Skeletal muscle satellite cell (primary cell): ENCODE measurements around the gene TIMM50. TPM values are rescaled to one million over a fixed set of nuclear protein-coding genes. Genes with fewer than 3 reads are reported as not detected.

ENCODE experiments used
- H3K27me3 ChIP-seq: 2 replicates; pipeline ENCODE4 v1.7.0; 2013; ENCODE audit warnings: low read length; ENCODE audit not compliant: control insufficient read depth, insufficient read depth
- H3K36me3 ChIP-seq: 2 replicates; pipeline ENCODE4 v1.7.0; 2013; ENCODE audit warnings: mild to moderate bottlenecking, control low read depth, low read length; ENCODE audit not compliant: insufficient read depth
- H3K4me1 ChIP-seq: 2 replicates; pipeline ENCODE4 v1.7.0; 2013; ENCODE audit warnings: low read length; ENCODE audit not compliant: control insufficient read depth, insufficient read depth
- H3K4me2 ChIP-seq: 2 replicates; pipeline ENCODE4 v1.7.0; 2013; ENCODE audit warnings: mild to moderate bottlenecking, low read length
- H3K4me3 ChIP-seq: 2 replicates; pipeline ENCODE4 v1.7.0; 2013; ENCODE audit warnings: low read length
- H3K9ac ChIP-seq: 2 replicates; pipeline ENCODE4 v1.7.0; 2013; ENCODE audit warnings: mild to moderate bottlenecking, low read depth, low read length, moderate library complexity
- H3K9me3 ChIP-seq: replicated peaks from 2 replicates; pipeline ENCODE4 v1.7.0; 2013; ENCODE audit warnings: mild to moderate bottlenecking, control low read depth, low read length
- total RNA-seq: library from RNA; depleted of rRNA; stranded (reverse); fragments of >200 nt; gene quantifications from 2 replicates; pipeline ENCODE4 v1.2.3, GENCODE V29; 2012; rRNA removed

The TIMM50 gene
- 65.7 TPM in 2 replicates for total RNA-seq

GRCh38 chr19:39480337-39481228 is at the start of gene TIMM50:
TSS of gene TIMM50 (plus strand) at chr19:39480838. CDS start at chr19:39480854, 16 bp downstream.
- peak within 1 kb of the TSS; percentile 99 for H3K4me2 ChIP-seq
- no peaks in the 10 kb centered on the region for H3K27me3 ChIP-seq
- H3K4me1 ChIP-seq = peaks cover 14% of the 10 kb centered on the region
- H3K9ac ChIP-seq = peak within 1 kb of the TSS; percentile 99
- H3K9me3 ChIP-seq = no peaks in the 10 kb centered on the region
- H3K36me3 ChIP-seq = peaks cover 25% of the 10 kb centered on the region
- H3K4me3 ChIP-seq = peak within 1 kb of the TSS; percentile 96

GRCh38 chr19:39432677-39433025 is 48.0 kb upstream of the TIMM50 start:
- H3K9ac ChIP-seq = no peak overlapping the region
- H3K36me3 ChIP-seq = peaks cover 33% of the 10 kb centered on the region
- H3K9me3 ChIP-seq = no peaks in the 10 kb centered on the region
- H3K27me3 ChIP-seq = no peaks in the 10 kb centered on the region
- H3K4me1 ChIP-seq = peaks cover 41% of the 10 kb centered on the region
- no peak overlapping the region for H3K4me3 ChIP-seq
- no peak overlapping the region for H3K4me2 ChIP-seq

- Histone ChIP-seq H3K9me3 (no peaks in the 10 kb centered on the region), H3K9ac (peak overlapping the region; percentile 99), H3K4me1 (peaks cover 35% of the 10 kb centered on the region), H3K4me2 (peak overlapping the region; percentile 90), H3K4me3 (no peak overlapping the region), H3K36me3 (peaks cover 33% of the 10 kb centered on the region), H3K27me3 (no peaks in the 10 kb centered on the region)
Measured at GRCh38 chr19:39433480-39434079, 47.1 kb upstream of the TIMM50 start.

GRCh38 chr19:39434123-39435076 is 46.2 kb upstream of the TIMM50 start:
- H3K9ac ChIP-seq = peak overlapping the region; percentile 99
- no peaks in the 10 kb centered on the region for H3K27me3 ChIP-seq
- H3K9me3 ChIP-seq = no peaks in the 10 kb centered on the region
- peaks cover 33% of the 10 kb centered on the region for H3K36me3 ChIP-seq
- H3K4me1 ChIP-seq = peaks cover 29% of the 10 kb centered on the region
- H3K4me2 ChIP-seq = peak overlapping the region; percentile 90
- H3K4me3 ChIP-seq = peak overlapping the region; percentile 90

- peak within 1 kb of the TSS; percentile 90 for H3K4me3 ChIP-seq
- H3K4me1 ChIP-seq = peaks cover 29% of the 10 kb centered on the region
- peak within 1 kb of the TSS; percentile 99 for H3K9ac ChIP-seq
Measured at GRCh38 chr19:39435499-39436349, 44.9 kb upstream of the TIMM50 start, which contains the start of gene RPS16. TSS of gene RPS16 (minus strand) at chr19:39435949. CDS start at chr19:39435895, 54 bp downstream.

GRCh38 chr19:39436350-39436716 is 44.3 kb upstream of the TIMM50 start:
- H3K9me3 ChIP-seq = no peaks in the 10 kb centered on the region
- peaks cover 24% of the 10 kb centered on the region for H3K4me1 ChIP-seq
- peak overlapping the region; percentile 90 for H3K4me3 ChIP-seq

More at GRCh38 chr19:39435499-39436349, 44.9 kb upstream of the TIMM50 start, which contains the start of gene RPS16:
- H3K9me3 ChIP-seq = no peaks in the 10 kb centered on the region
- H3K27me3 ChIP-seq = no peaks in the 10 kb centered on the region
- peaks cover 33% of the 10 kb centered on the region for H3K36me3 ChIP-seq
- peak within 1 kb of the TSS; percentile 91 for H3K4me2 ChIP-seq

GRCh38 chr19:39438270-39438934 is 42.2 kb upstream of the TIMM50 start:
- Histone ChIP-seq H3K27me3 (no peaks in the 10 kb centered on the region), H3K9me3 (no peaks in the 10 kb centered on the region), H3K9ac (no peak overlapping the region), H3K4me3 (no peak overlapping the region), H3K36me3 (peaks cover 20% of the 10 kb centered on the region), H3K4me2 (no peak overlapping the region), H3K4me1 (peaks cover 23% of the 10 kb centered on the region)

More at GRCh38 chr19:39436350-39436716, 44.3 kb upstream of the TIMM50 start:
- Histone ChIP-seq H3K9ac (peak overlapping the region; percentile 92), H3K4me2 (peak overlapping the region; percentile 91), H3K27me3 (no peaks in the 10 kb centered on the region), H3K36me3 (peaks cover 33% of the 10 kb centered on the region)

- no peaks in the 10 kb centered on the region for H3K27me3 ChIP-seq
- H3K9me3 ChIP-seq = no peaks in the 10 kb centered on the region
- peak overlapping the region; percentile 99 for H3K9ac ChIP-seq
- peak overlapping the region; percentile 91 for H3K4me2 ChIP-seq
- H3K36me3 ChIP-seq = peaks cover 13% of the 10 kb centered on the region
- peaks cover 26% of the 10 kb centered on the region for H3K4me1 ChIP-seq
- H3K4me3 ChIP-seq = peak overlapping the region; percentile 87
Measured at GRCh38 chr19:39444598-39445195, 35.9 kb upstream of the TIMM50 start.

GRCh38 chr19:39445196-39446111 is 35.2 kb upstream of the TIMM50 start, which contains the start of gene SUPT5H:
TSS of gene SUPT5H (plus strand) at chr19:39445582. CDS start at chr19:39445891, 309 bp downstream.
- Histone ChIP-seq H3K4me2 (peak within 1 kb of the TSS; percentile 91), H3K27me3 (no peaks in the 10 kb centered on the region), H3K9me3 (no peaks in the 10 kb centered on the region), H3K4me1 (peaks cover 26% of the 10 kb centered on the region), H3K9ac (peak within 1 kb of the TSS; percentile 99), H3K36me3 (peaks cover 16% of the 10 kb centered on the region), H3K4me3 (peak within 1 kb of the TSS; percentile 87)
